Muscle layer of colon (tissue), 2 donors: ENCODE measurements around the gene AADACL2.
"Not testable (repeated sequence)": the region's sequence is repeated elsewhere in the genome, so short reads cannot be mapped to it uniquely, and the experiment has no call there.

Source experiments
- H3K27ac ChIP-seq: one replicate; pipeline ENCODE4 v1.7.0; 2013; ENCODE audit warnings: low read depth, mild to moderate bottlenecking, low read length, moderate library complexity
- H3K27me3 ChIP-seq, 2 donors: one replicate each; pipeline ENCODE4 v1.7.0; 2013; ENCODE audit warnings: low read length in 2 of 2, mild to moderate bottlenecking in 2 of 2; ENCODE audit not compliant: insufficient read depth in 2 of 2, control insufficient read depth in 1 of 2
- H3K36me3 ChIP-seq: one replicate; pipeline ENCODE4 v1.7.0; 2013; ENCODE audit warnings: mild to moderate bottlenecking, low read length; ENCODE audit not compliant: insufficient read depth
- H3K4me1 ChIP-seq: one replicate; pipeline ENCODE4 v1.7.0; 2013; ENCODE audit warnings: mild to moderate bottlenecking, low read length; ENCODE audit not compliant: insufficient read depth
- H3K4me3 ChIP-seq, 2 donors: one replicate each; pipeline ENCODE4 v1.7.0; 2013; ENCODE audit warnings: low read length in 2 of 2, low read depth in 1 of 2, mild to moderate bottlenecking in 1 of 2, moderate library complexity in 1 of 2
- H3K9ac ChIP-seq: one replicate; pipeline ENCODE4 v1.7.0; 2013; ENCODE audit warnings: low read length
- H3K9me3 ChIP-seq: one replicate; pipeline ENCODE4 v1.7.0; 2013; ENCODE audit warnings: mild to moderate bottlenecking, low read length
- donor health status: abdominal sarcoma.
- donor health status: Adenocarcinoma of cecum.

Gene AADACL2

GRCh38 chr3:151788401-151788800 lies 54.7 kb downstream of the AADACL2 start:
- Histone ChIP-seq H3K9me3 (no peaks in the 10 kb centered on the region), H3K4me1 (no peaks in the 10 kb centered on the region), H3K36me3 (no peaks in the 10 kb centered on the region), H3K4me3 (no peak overlapping the region), H3K9ac (no peak overlapping the region), H3K27me3 (no peaks in the 10 kb centered on the region), H3K27ac (no peak overlapping the region)

GRCh38 chr3:151789853-151790463 lies 56.2 kb downstream of the AADACL2 start:
- Histone ChIP-seq H3K27me3 (no peaks in the 10 kb centered on the region), H3K9me3 (no peaks in the 10 kb centered on the region), H3K4me3 (no peak overlapping the region), H3K27ac (no peak overlapping the region), H3K9ac (no peak overlapping the region), H3K4me1 (no peaks in the 10 kb centered on the region), H3K36me3 (no peaks in the 10 kb centered on the region)

DNA sequence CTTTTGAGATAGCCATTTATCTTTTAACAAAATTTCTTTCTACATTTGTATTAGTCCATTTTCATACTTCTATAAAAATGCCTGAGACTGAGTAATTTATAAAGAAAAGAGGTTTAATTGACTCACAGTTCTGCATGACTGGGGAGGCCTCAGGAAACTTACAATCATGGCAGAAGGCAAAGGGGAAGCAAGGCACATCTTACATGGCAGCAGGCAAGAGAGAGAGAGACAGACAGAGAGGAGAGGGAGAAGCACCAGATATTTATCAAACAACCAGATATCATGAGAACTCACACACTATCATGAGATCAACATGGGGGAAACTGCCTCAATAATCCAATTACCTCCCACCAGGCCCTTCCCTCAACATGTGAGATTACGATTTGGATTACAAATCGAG lies 57.0 kb downstream of the AADACL2 start:
- H3K27me3 ChIP-seq, H3K9me3 ChIP-seq, H3K4me3 ChIP-seq, H3K36me3 ChIP-seq, H3K27ac ChIP-seq, H3K9ac ChIP-seq, H3K4me1 ChIP-seq: not testable (repeated sequence)

DNA sequence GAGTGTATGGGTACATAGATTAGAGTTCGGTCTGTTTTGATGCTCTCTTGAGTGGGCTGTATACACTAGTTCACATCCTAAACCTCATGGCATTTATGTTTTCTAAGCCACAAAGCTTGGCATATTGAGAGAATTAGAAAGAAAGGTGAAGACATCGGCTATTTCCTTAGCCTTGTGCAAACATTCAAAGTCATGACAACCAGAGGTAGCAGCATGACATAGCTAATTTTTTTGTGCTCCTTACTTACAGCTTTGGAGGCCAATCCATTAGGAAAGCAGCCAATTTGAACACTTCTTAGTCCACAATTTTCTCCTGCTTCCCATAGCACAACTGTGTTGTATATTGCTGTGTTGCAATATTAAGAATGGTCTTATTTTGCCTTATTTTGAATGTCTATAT lies 58.7 kb downstream of the AADACL2 start:
- Histone ChIP-seq H3K36me3 (no peaks in the 10 kb centered on the region), H3K9me3 (no peaks in the 10 kb centered on the region), H3K27me3 (no peaks in the 10 kb centered on the region), H3K27ac (no peak overlapping the region), H3K4me1 (no peaks in the 10 kb centered on the region), H3K9ac (no peak overlapping the region), H3K4me3 (no peak overlapping the region)

DNA sequence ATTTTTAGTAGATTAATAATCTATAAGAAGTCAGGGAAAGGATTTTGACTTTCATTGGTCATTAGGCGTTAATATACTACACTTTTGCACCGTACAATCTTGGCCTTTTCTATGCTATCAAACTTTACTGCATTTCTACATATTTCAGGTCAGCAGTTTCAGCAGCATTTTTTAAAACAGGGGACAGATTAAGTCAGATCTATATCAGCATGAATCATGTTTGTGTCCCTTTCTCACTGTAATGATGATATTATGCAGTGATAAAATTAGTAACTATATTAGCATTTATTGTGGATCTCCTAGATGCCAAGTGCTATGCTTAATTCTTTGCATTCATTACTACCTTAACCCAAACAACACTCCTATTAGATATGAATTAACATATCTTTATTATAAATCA lies 59.9 kb downstream of the AADACL2 start:
- Histone ChIP-seq H3K4me3 (no peak overlapping the region), H3K9ac (no peak overlapping the region), H3K27ac (no peak overlapping the region), H3K4me1 (no peaks in the 10 kb centered on the region), H3K9me3 (no peaks in the 10 kb centered on the region), H3K36me3 (no peaks in the 10 kb centered on the region), H3K27me3 (no peaks in the 10 kb centered on the region)

- no peaks in the 10 kb centered on the region for H3K36me3 ChIP-seq
- no peak overlapping the region for H3K9ac ChIP-seq
- H3K9me3 ChIP-seq = no peaks in the 10 kb centered on the region
- no peaks in the 10 kb centered on the region for H3K27me3 ChIP-seq
- H3K4me3 ChIP-seq = no peak overlapping the region
- no peaks in the 10 kb centered on the region for H3K4me1 ChIP-seq
- no peak overlapping the region for H3K27ac ChIP-seq
These were observed 60.4 kb downstream of the AADACL2 start for GRCh38 chr3:151794080-151794479.

- Histone ChIP-seq H3K4me3 (no peak overlapping the region), H3K4me1 (no peaks in the 10 kb centered on the region), H3K27ac (no peak overlapping the region), H3K27me3 (no peaks in the 10 kb centered on the region), H3K9ac (no peak overlapping the region), H3K9me3 (no peaks in the 10 kb centered on the region), H3K36me3 (no peaks in the 10 kb centered on the region)
These were observed 61.5 kb downstream of the AADACL2 start for GRCh38 chr3:151795276-151795675.

DNA sequence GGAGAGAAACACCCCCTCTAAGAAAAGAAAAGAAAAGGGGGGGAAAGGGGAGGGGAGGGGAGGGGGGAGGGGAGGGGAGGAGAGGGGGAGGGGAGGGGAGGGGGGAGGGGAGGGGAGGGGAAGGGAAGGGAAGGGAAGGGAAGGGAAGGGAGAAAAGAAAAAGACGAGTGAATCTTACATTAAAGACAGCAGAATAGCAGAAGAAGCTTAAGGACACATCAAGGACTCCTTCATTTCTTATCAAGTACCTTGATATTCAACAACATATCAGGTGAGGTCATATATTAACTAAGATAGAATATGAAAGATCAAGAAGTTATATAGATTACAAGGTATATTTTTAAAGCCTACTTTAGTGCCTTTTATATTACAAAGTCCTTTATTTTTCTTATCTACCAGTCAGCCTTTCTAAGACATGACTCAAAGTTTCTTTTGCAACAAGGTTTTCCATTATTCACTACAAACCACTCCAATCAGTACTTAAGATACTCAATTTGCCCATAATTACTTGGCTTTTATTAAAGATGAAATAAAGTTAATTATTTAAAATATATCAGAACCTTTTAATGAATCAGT lies 62.5 kb downstream of the AADACL2 start:
- Histone ChIP-seq H3K9ac (no peak overlapping the region), H3K4me3 (no peak overlapping the region), H3K27me3 (no peaks in the 10 kb centered on the region), H3K27ac (no peak overlapping the region), H3K36me3 (no peaks in the 10 kb centered on the region), H3K9me3 (no peaks in the 10 kb centered on the region), H3K4me1 (no peaks in the 10 kb centered on the region)

GRCh38 chr3:151798466-151798865 lies 64.7 kb downstream of the AADACL2 start:
- Histone ChIP-seq H3K27me3 (no peaks in the 10 kb centered on the region), H3K36me3 (no peaks in the 10 kb centered on the region), H3K9me3 (no peaks in the 10 kb centered on the region), H3K27ac (no peak overlapping the region), H3K4me1 (no peaks in the 10 kb centered on the region), H3K9ac (no peak overlapping the region), H3K4me3 (no peak overlapping the region)

DNA sequence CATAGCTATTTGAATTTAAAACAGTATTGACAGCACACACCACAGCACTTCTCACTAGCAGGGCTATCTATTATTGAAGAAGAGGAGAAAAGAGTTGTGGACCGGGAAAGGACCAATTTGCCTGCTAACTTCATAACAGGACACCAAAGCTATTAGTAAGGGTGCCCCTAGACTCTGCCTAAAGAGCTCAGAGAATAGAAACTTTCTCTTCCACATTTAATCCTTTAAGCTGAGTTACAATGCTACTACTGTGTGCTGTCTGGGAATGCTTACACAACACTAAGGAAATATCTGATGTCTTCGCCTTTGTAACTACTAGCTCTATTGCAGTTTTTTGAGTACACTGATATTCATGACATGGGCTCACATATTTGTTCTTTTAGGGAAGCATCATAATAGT lies 66.7 kb downstream of the AADACL2 start:
- H3K4me3 ChIP-seq = no peak overlapping the region
- H3K4me1 ChIP-seq = no peaks in the 10 kb centered on the region
- H3K27ac ChIP-seq = no peak overlapping the region
- no peak overlapping the region for H3K9ac ChIP-seq
- no peaks in the 10 kb centered on the region for H3K9me3 ChIP-seq
- H3K27me3 ChIP-seq = no peaks in the 10 kb centered on the region
- H3K36me3 ChIP-seq = no peaks in the 10 kb centered on the region

GRCh38 chr3:151804267-151804666 lies 70.5 kb downstream of the AADACL2 start:
- Histone ChIP-seq H3K9ac (no peak overlapping the region), H3K27ac (no peak overlapping the region), H3K9me3 (no peaks in the 10 kb centered on the region), H3K4me3 (no peak overlapping the region), H3K27me3 (no peaks in the 10 kb centered on the region), H3K4me1 (no peaks in the 10 kb centered on the region), H3K36me3 (no peaks in the 10 kb centered on the region)

DNA sequence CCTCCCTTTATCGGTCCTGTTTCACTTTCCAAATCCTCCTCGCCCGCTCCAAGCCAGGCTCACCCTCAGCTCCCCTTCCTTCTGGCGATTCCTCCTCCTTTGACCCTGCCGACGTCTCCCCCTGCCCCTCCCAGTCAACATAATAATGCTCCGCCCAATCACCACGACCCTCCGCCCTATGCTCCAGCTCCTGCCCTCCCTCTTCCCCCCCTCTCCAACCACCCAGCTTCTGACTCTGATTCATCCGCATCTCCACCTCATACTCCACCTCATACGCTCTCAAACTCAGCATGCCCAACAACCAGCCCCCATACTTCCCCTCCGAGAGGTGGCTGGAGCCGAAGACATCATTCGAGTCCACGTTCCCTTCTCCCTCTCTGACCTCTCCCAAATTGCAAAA lies 73.1 kb downstream of the AADACL2 start:
- no peak overlapping the region for H3K9ac ChIP-seq
- H3K27ac ChIP-seq = no peak overlapping the region
- H3K9me3 ChIP-seq = no peaks in the 10 kb centered on the region
- no peaks in the 10 kb centered on the region for H3K4me1 ChIP-seq
- H3K27me3 ChIP-seq = no peaks in the 10 kb centered on the region
- H3K4me3 ChIP-seq = no peak overlapping the region
- H3K36me3 ChIP-seq = no peaks in the 10 kb centered on the region
